ENCODE measurements around the gene ZSCAN12. TPM values are rescaled to one million over a fixed set of nuclear protein-coding genes. Genes with fewer than 3 reads are reported as not detected.

Gene ZSCAN12
- total and polyA plus RNA-seq, 2 experiments from 2014 or later: 2.0 to 7.3 TPM

- DNase-seq (ENCODE audit: low spot score) (no peak), ATAC-seq (no peak)
- Mint-ChIP-seq H3K9me3 (0 out of 3 replicates have a peak, but pooled peaks cover 6% of the 10 kb centered on the region), H3K27me3 (ENCODE audit: insufficient read depth, low read depth, poor library complexity) (no peaks in the 10 kb centered on the region), H3K4me1 (no peaks in the 10 kb centered on the region), H3K36me3 (ENCODE audit: low read depth) (peaks cover 15% of the 10 kb centered on the region), H3K4me3 (no peak overlapping the region), H3K27ac (no peak overlapping the region)
- H3K36me3 ChIP-seq (ENCODE audit: insufficient read depth): no peaks in the 10 kb centered on the region
- no peaks in the 10 kb centered on the region for H3K4me1 ChIP-seq (ENCODE audit: insufficient read depth)
- H3K4me3 ChIP-seq: no peak overlapping the region
- 0 out of 2 replicates have a peak, but pooled peaks cover 3% of the 10 kb centered on the region for H4K20me1 ChIP-seq (replicated peaks; ENCODE audit: insufficient read depth)
- H3K27me3 ChIP-seq (ENCODE audit: insufficient read depth): no peaks in the 10 kb centered on the region
- H3K9me2 ChIP-seq (ENCODE audit: insufficient read depth): no peaks in the 10 kb centered on the region
- no peaks in the 10 kb centered on the region for H3K79me2 ChIP-seq (replicated peaks; ENCODE audit: insufficient read depth)
- H3K4me2 ChIP-seq: no peak overlapping the region
- H3F3A ChIP-seq (replicated peaks; ENCODE audit: low read depth): no peaks in the 10 kb centered on the region
- H2AFZ ChIP-seq: no peak overlapping the region
- TF ChIP-seq ZNF114 (CRISPR knock-in tag; IDR thresholded peaks at IDR 0.05) (no peak), REST (IDR thresholded peaks at IDR 0.05; ENCODE audit: unreplicated experiment) (no peak), ZNF331 (CRISPR knock-in tag; IDR thresholded peaks at IDR 0.05; ENCODE audit: low read depth) (no peak), STAT1 (IDR thresholded peaks at IDR 0.05; ENCODE audit: unreplicated experiment) (no peak), NANOG (IDR thresholded peaks at IDR 0.05; ENCODE audit: borderline replicate concordance) (no peak), JUNB (IDR thresholded peaks at IDR 0.05; ENCODE audit: unreplicated experiment) (no peak), CREB1 (CRISPR knock-in tag; IDR thresholded peaks at IDR 0.05; ENCODE audit: low read depth) (no peak), POLR2AphosphoS5 (IDR thresholded peaks at IDR 0.05; ENCODE audit: low read depth) (no peak)
- TF ChIP-seq, protein P1, sequence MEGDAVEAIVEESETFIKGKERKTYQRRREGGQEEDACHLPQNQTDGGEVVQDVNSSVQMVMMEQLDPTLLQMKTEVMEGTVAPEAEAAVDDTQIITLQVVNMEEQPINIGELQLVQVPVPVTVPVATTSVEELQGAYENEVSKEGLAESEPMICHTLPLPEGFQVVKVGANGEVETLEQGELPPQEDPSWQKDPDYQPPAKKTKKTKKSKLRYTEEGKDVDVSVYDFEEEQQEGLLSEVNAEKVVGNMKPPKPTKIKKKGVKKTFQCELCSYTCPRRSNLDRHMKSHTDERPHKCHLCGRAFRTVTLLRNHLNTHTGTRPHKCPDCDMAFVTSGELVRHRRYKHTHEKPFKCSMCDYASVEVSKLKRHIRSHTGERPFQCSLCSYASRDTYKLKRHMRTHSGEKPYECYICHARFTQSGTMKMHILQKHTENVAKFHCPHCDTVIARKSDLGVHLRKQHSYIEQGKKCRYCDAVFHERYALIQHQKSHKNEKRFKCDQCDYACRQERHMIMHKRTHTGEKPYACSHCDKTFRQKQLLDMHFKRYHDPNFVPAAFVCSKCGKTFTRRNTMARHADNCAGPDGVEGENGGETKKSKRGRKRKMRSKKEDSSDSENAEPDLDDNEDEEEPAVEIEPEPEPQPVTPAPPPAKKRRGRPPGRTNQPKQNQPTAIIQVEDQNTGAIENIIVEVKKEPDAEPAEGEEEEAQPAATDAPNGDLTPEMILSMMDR (conservative IDR thresholded peaks at IDR 0.05; ENCODE audit: low read depth in 2 of 2): no peak
- TF ChIP-seq, protein P2, sequence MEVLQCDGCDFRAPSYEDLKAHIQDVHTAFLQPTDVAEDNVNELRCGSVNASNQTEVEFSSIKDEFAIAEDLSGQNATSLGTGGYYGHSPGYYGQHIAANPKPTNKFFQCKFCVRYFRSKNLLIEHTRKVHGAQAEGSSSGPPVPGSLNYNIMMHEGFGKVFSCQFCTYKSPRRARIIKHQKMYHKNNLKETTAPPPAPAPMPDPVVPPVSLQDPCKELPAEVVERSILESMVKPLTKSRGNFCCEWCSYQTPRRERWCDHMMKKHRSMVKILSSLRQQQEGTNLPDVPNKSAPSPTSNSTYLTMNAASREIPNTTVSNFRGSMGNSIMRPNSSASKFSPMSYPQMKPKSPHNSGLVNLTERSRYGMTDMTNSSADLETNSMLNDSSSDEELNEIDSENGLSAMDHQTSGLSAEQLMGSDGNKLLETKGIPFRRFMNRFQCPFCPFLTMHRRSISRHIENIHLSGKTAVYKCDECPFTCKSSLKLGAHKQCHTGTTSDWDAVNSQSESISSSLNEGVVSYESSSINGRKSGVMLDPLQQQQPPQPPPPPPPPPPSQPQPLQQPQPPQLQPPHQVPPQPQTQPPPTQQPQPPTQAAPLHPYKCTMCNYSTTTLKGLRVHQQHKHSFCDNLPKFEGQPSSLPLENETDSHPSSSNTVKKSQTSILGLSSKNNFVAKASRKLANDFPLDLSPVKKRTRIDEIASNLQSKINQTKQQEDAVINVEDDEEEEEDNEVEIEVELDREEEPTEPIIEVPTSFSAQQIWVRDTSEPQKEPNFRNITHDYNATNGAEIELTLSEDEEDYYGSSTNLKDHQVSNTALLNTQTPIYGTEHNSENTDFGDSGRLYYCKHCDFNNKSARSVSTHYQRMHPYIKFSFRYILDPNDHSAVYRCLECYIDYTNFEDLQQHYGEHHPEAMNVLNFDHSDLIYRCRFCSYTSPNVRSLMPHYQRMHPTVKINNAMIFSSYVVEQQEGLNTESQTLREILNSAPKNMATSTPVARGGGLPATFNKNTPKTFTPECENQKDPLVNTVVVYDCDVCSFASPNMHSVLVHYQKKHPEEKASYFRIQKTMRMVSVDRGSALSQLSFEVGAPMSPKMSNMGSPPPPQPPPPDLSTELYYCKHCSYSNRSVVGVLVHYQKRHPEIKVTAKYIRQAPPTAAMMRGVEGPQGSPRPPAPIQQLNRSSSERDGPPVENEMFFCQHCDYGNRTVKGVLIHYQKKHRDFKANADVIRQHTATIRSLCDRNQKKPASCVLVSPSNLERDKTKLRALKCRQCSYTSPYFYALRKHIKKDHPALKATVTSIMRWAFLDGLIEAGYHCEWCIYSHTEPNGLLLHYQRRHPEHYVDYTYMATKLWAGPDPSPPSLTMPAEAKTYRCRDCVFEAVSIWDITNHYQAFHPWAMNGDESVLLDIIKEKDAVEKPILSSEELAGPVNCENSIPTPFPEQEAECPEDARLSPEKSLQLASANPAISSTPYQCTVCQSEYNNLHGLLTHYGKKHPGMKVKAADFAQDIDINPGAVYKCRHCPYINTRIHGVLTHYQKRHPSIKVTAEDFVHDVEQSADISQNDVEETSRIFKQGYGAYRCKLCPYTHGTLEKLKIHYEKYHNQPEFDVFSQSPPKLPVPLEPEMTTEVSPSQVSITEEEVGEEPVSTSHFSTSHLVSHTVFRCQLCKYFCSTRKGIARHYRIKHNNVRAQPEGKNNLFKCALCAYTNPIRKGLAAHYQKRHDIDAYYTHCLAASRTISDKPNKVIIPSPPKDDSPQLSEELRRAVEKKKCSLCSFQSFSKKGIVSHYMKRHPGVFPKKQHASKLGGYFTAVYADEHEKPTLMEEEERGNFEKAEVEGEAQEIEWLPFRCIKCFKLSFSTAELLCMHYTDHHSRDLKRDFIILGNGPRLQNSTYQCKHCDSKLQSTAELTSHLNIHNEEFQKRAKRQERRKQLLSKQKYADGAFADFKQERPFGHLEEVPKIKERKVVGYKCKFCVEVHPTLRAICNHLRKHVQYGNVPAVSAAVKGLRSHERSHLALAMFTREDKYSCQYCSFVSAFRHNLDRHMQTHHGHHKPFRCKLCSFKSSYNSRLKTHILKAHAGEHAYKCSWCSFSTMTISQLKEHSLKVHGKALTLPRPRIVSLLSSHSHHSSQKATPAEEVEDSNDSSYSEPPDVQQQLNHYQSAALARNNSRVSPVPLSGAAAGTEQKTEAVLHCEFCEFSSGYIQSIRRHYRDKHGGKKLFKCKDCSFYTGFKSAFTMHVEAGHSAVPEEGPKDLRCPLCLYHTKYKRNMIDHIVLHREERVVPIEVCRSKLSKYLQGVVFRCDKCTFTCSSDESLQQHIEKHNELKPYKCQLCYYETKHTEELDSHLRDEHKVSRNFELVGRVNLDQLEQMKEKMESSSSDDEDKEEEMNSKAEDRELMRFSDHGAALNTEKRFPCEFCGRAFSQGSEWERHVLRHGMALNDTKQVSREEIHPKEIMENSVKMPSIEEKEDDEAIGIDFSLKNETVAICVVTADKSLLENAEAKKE (CRISPR knock-in tag; IDR thresholded peaks at IDR 0.05): no peak
- H3K27ac ChIP-seq (ENCODE audit: low read depth): no peak overlapping the region
Measured at GRCh38 chr6:28424163-28424562, 24.6 kb upstream of the ZSCAN12 start.

Data from GM23338 (cell line).